CD14-positive monocyte (primary cell): Measurements from ENCODE around the gene PRKAB1. TPM values are rescaled to one million over a fixed set of nuclear protein-coding genes. Genes with fewer than 3 reads are reported as not detected.
A peak's percentile ranks its signal among the peaks of the same experiment; 100 is the strongest.

Experiments used
- DNase-seq, 3 donors: peaks; one replicate each; pipeline ENCODE4 v3.0.0-alpha.2; 2011 to 2022
- H2AFZ ChIP-seq: 2 replicates; pipeline ENCODE4 v1.6.0; 2012; ENCODE audit warnings: mild to moderate bottlenecking, low read depth, low read length, inconsistent platforms; ENCODE audit not compliant: insufficient read depth, poor library complexity, severe bottlenecking
- H3K27ac ChIP-seq, 2 donors: 1 replicate in 1 of 2; 2 replicates in 1 of 2; pipeline ENCODE4 v1.5.1; 2012 to 2013; ENCODE audit warnings: low read length in 2 of 2, control low read depth in 1 of 2, inconsistent platforms in 1 of 2, low read depth in 1 of 2, mild to moderate bottlenecking in 1 of 2
- H3K27me3 ChIP-seq, 2 donors: one replicate each; pipeline versions ENCODE4 v1.6.0 to v1.6.1; 2011 to 2013; ENCODE audit warnings: low read length in 2 of 2; ENCODE audit not compliant: control insufficient read depth in 2 of 2, insufficient read depth in 2 of 2
- H3K36me3 ChIP-seq, 2 donors: replicated peaks in 1 of 2; 1 replicate in 1 of 2; 2 replicates in 1 of 2; pipeline versions ENCODE4 v1.5.1 to v1.6.1; 2012 to 2013; ENCODE audit warnings: low read length in 2 of 2, control low read depth in 1 of 2, inconsistent platforms in 1 of 2, mild to moderate bottlenecking in 1 of 2; ENCODE audit not compliant: insufficient read depth in 2 of 2, control insufficient read depth in 1 of 2
- H3K4me1 ChIP-seq, 2 donors: 1 replicate in 1 of 2; 2 replicates in 1 of 2; pipeline versions ENCODE4 v1.5.1 to v1.6.1; 2012 to 2013; ENCODE audit warnings: low read length in 2 of 2, control low read depth in 1 of 2, inconsistent platforms in 1 of 2, mild to moderate bottlenecking in 1 of 2, moderate library complexity in 1 of 2; ENCODE audit not compliant: insufficient read depth in 2 of 2, control insufficient read depth in 1 of 2
- H3K4me2 ChIP-seq: replicated peaks from 2 replicates; pipeline ENCODE3; 2012; ENCODE audit warnings: low read length, moderate library complexity, mild to moderate bottlenecking; ENCODE audit not compliant: poor library complexity, severe bottlenecking; ENCODE audit errors: extremely low read depth
- H3K4me3 ChIP-seq, 3 experiments: fragments of 200-600 bp in 1 of 3; sonication (generic) in 1 of 3; replicated peaks in 1 of 3; 1 replicate in 2 of 3; 2 replicates in 1 of 3; pipeline ENCODE4 v1.5.1; 2011 to 2013; ENCODE audit warnings: low read length in 3 of 3, mild to moderate bottlenecking in 3 of 3, control low read depth in 2 of 3, low read depth in 2 of 3, inconsistent platforms in 1 of 3, moderate library complexity in 1 of 3
- H3K79me2 ChIP-seq: 2 replicates; pipeline ENCODE4 v1.6.0; 2012; ENCODE audit warnings: mild to moderate bottlenecking, control low read depth, inconsistent platforms, low read length, moderate library complexity; ENCODE audit not compliant: insufficient read depth
- H3K9ac ChIP-seq: 2 replicates; pipeline ENCODE4 v1.6.0; 2017; ENCODE audit warnings: low read length, mild to moderate bottlenecking; ENCODE audit not compliant: insufficient read depth, poor library complexity, severe bottlenecking
- H3K9me3 ChIP-seq, 2 donors: replicated peaks in 1 of 2; 1 replicate in 1 of 2; 2 replicates in 1 of 2; pipeline versions ENCODE4 v1.5.1 to v1.6.1; 2012 to 2013; ENCODE audit warnings: low read length in 2 of 2, control low read depth in 1 of 2; ENCODE audit not compliant: control insufficient read depth in 1 of 2, insufficient read depth in 1 of 2
- H4K20me1 ChIP-seq: 2 replicates; pipeline ENCODE4 v1.6.0; 2012; ENCODE audit warnings: mild to moderate bottlenecking, low read length, control low read depth, moderate library complexity; ENCODE audit not compliant: insufficient read depth
- H3K27ac Mint-ChIP-seq, 7 donors: one replicate each; pipeline ENCODE4 v1.8.0; 2020; ENCODE audit warnings: mild to moderate bottlenecking in 7 of 7, mixed read lengths in 7 of 7, moderate library complexity in 6 of 7, inconsistent platforms in 2 of 7
- H3K27me3 Mint-ChIP-seq, 3 donors: one replicate each; pipeline ENCODE4 v1.8.0; 2021 to 2022; ENCODE audit warnings: low read depth in 3 of 3, mild to moderate bottlenecking in 3 of 3, mixed read lengths in 3 of 3, moderate library complexity in 3 of 3, inconsistent platforms in 1 of 3
- H3K36me3 Mint-ChIP-seq, 2 donors: one replicate each; pipeline ENCODE4 v1.8.0; 2020; ENCODE audit warnings: mixed read lengths in 2 of 2, inconsistent platforms in 1 of 2, mild to moderate bottlenecking in 1 of 2
- H3K4me1 Mint-ChIP-seq: one replicate; pipeline ENCODE4 v1.8.0; 2020; ENCODE audit warnings: mild to moderate bottlenecking, mixed read lengths
- H3K4me3 Mint-ChIP-seq, 2 donors: one replicate each; pipeline ENCODE4 v1.8.0; 2020; ENCODE audit warnings: mild to moderate bottlenecking in 2 of 2, mixed read lengths in 2 of 2, moderate library complexity in 1 of 2
- H3K9me3 Mint-ChIP-seq, 7 donors: one replicate each; pipeline ENCODE4 v1.8.0; 2020 to 2022; ENCODE audit warnings: mixed read lengths in 7 of 7, mild to moderate bottlenecking in 6 of 7, moderate library complexity in 6 of 7, inconsistent platforms in 2 of 7
- CTCF ChIP-seq: fragments of 200-600 bp; IDR thresholded peaks from one replicate; pipeline ENCODE4 v1.8.0; 2022; ENCODE audit warnings: antibody characterized with exemption, mild to moderate bottlenecking
- WGBS: methylation state at CpG from one replicate; pipeline ENCODE4 v1.1.5; 2013; ENCODE audit warnings: missing lambda C conversion rate; ENCODE audit not compliant: insufficient coverage; 5-methylcytosine and 5-hydroxymethylcytosine counted together
- intact Hi-C, 2 donors: fragments of 100-400 bp; cut with micrococcal nuclease; formaldehyde crosslinking; loops; one replicate each; pipeline versions ENCODE4 v1.15.0 to v1.15.1; 2023
- polyA plus RNA-seq, 3 donors: library from polyadenylated mRNA; depleted of rRNA in 1 of 3; unstranded in 2 of 3; stranded (reverse) in 1 of 3; fragments of 300-500 nt in 2 of 3; fragments of >200 nt in 1 of 3; fragmentation: Illumina TruSeq in 2 of 3; gene quantifications; 1 replicate in 2 of 3; 2 replicates in 1 of 3; pipeline ENCODE4 v1.2.3, GENCODE V29; 2012 to 2021

PRKAB1 gene
- polyA plus RNA-seq, 3 donors = 20.5 to 35.9 (median 23.0) TPM

- peak overlapping the region; percentile 58 for H3K9ac ChIP-seq
- no peaks in the 10 kb centered on the region for H3K79me2 ChIP-seq
- H4K20me1 ChIP-seq = no peaks in the 10 kb centered on the region
- peak in 1 of 3 donors; percentile 65 for DNase-seq
- H3K36me3 ChIP-seq = peaks cover 46 to 86% of the 10 kb centered on the region in 2 donors
- 96% methylated on average over 3 of the region's 9 CpGs for WGBS
- peaks cover 15 to 20% of the 10 kb centered on the region in 2 donors for H3K4me1 ChIP-seq
- Mint-ChIP-seq H3K27ac (peak overlapping the region; percentile 84 to 92 (median 88)), H3K4me1 (peaks cover 15% of the 10 kb centered on the region), H3K9me3 (no peaks in the 10 kb centered on the region), H3K4me3 (peak overlapping the region; percentile 47 to 70), H3K27me3 (no peaks in the 10 kb centered on the region), H3K36me3 (peaks cover 55 to 69% of the 10 kb centered on the region in 2 donors)
- no peaks in the 10 kb centered on the region for H3K27me3 ChIP-seq
- intact Hi-C loops = no loop called here
- TF ChIP-seq CTCF = no peak
- peak overlapping the region; percentile 55 for H2AFZ ChIP-seq
- peak overlapping the region in 2 of 3 experiments; percentile 21 to 53 for H3K4me3 ChIP-seq
- peak overlapping the region; percentile 64 for H3K4me2 ChIP-seq
- H3K9me3 ChIP-seq = no peaks in the 10 kb centered on the region
- peak overlapping the region; percentile 41 to 88 for H3K27ac ChIP-seq
Observed at GRCh38 chr12:119681728-119682638, 14.1 kb downstream of the PRKAB1 start.

DNA sequence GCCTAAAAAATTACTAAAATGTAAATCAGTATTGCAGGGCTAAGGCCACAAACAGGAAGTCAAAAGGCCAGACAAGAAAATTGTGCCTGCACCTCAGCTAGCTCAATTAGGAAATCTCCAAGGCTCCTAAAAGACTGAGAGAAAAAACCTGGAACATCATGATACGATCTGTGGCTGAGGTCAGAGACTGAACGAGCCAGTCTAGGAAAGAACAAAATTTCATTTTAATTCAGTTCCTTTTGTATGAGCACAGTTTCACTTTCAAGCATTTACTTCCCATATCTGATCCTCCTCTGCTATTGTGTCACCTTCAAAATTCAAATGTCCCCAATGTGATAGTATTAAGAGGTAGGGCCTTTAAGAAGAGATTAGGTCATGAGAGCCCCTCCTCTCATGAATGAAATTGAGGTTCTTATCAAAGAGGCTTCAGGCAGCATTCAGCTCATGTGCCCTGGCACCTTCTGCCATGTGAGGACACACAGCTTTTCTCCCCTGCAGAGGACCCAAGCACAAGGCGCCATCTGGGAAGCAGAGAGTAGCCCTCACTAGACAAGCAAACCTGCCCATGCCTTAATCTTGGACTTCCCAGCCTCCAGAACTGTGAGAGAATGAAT is 14.8 kb downstream of the PRKAB1 start:
- Histone ChIP-seq H2AFZ (peak overlapping the region; percentile 55), H3K36me3 (peaks cover 40 to 86% of the 10 kb centered on the region in 2 donors), H3K4me3 (peak overlapping the region in 2 of 3 experiments; percentile 21 to 53), H3K27ac (peak overlapping the region; percentile 41 to 88), H3K9ac (peak overlapping the region; percentile 58), H3K4me1 (peaks cover 15 to 20% of the 10 kb centered on the region in 2 donors), H4K20me1 (no peaks in the 10 kb centered on the region), H3K79me2 (no peaks in the 10 kb centered on the region), H3K9me3 (no peaks in the 10 kb centered on the region), H3K4me2 (peak overlapping the region; percentile 64), H3K27me3 (no peaks in the 10 kb centered on the region)
- peak; percentile 30 to 64 (median 59) for DNase-seq
- TF ChIP-seq CTCF = no peak
- peak overlapping the region; percentile 47 to 70 for H3K4me3 Mint-ChIP-seq
- intact Hi-C loops = no loop called here
- no peaks in the 10 kb centered on the region for H3K9me3 Mint-ChIP-seq
- WGBS = no CpG with 5 or more reads among the region's 3 CpGs
- H3K36me3 Mint-ChIP-seq = peaks cover 57 to 69% of the 10 kb centered on the region in 2 donors
- peaks cover 15% of the 10 kb centered on the region for H3K4me1 Mint-ChIP-seq
- no peaks in the 10 kb centered on the region for H3K27me3 Mint-ChIP-seq
- peak overlapping the region; percentile 82 to 92 (median 87) for H3K27ac Mint-ChIP-seq
